ENCODE data around the gene UMPS.

Gene UMPS

DNA sequence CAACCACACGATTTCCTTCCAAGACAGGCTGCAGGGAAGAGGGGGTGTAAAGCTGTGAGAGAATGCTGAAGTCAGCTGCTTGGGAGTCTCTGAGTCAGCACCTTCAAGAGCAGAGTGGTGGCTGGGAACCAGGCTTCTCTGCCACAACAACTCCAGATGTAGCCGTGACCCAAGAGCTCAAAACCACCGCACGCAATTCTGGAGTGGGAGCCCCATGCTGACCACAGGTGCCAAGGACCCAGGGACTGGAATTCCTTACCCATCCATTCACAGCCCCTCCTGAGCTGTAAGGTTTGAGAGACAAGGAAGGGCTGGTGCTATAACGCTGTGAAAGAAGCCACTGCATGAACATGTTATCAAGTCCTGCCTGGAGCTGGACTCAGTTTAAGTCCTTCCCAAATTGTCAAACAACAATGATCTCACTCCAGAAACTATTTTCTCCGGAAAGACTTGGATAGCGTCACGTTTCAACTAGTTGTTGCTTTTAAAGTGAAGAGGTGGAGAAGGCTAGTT lies 61.4 kb downstream of the UMPS start:
- in situ Hi-C loops (cut with MboI; ENCODE audit: low sequenced_read_pairs) = no loop called here

DNA sequence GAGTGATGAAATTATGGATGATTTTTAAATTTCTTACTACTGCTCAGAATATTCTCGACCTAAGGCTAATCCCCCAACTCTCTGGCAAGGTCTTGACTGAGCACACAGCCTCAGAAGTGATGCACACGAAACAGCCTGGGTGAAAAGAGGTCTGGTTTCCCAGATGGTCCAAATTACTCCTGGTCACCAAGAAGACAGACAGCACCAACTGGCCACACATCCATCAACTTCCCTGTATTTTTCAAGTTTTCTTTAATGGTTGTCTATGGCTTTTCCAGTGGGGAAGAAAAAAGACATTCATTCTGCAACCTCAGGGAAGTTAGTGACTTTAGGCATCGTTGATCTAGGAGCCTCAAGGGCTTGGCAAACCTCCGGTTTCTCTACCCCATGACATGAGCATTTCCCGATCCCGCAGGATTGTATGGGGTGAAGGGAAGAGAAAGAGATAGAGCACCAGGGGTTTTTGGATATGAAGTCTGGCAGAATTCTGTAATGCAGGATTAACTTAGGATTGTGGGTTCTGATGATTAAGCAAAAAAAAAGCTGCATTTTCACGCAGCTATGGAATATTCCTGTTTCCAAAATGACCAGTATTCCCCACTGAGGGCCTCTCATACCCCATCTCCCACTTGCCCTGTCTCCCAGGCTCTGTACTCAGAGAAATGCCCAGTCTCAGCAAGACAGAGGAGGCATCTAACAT lies 62.2 kb downstream of the UMPS start:
- in situ Hi-C loops (cut with MboI; ENCODE audit: low sequenced_read_pairs) = no loop called here

DNA sequence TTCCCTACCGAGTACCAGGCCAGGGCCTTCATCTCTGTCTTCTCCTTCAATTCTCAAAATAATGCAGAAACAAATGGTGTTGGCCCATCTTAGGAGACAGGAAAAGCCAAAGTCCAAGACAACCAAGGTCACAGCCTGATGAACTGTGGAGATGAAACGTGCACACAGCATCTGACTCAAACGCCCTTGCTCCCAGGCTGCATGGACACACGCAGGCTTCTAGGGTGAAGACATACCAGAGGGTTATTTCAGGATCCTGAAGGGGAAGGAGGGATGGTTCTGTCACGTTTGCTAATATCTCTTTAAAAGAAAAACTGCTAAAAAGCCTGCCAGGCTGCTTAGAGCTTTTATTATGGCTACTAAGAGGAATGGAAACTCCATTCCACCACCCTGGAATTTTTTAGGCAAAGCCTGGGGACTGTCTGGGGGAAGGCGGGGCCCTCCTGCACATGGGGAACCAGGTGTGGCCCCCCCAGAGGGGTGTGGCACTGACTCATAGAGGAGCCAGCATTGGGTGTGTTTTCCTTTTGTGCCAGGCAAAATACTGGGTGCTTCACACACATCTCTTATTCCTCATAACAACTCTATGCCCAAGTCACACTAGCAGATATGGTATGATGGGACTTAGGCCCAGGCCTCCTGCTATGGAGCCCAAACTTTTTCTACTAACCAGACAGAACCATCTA lies 62.9 kb downstream of the UMPS start:
- in situ Hi-C loops (cut with MboI; ENCODE audit: low sequenced_read_pairs) = no loop called here

DNA sequence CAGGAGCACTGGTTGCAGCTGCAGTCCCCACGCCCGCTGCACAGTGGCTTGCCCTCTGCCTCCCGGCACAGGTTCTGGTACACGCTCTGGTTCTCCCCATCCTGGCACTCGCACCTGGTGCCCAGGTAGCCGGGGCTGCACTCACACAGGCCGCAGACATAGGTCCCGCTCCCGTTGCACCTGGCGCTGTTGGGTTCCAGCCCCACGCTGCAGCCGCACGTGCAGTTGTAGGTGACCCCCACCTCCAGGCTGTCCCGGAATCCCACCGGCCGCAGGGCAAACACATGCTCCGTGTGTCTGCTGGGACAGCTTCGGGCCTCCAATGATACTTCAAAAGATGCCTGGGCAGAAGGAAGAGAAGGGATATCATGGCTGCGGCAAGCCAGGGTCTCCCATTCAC lies 66.2 kb downstream of the UMPS start:
- in situ Hi-C loops (cut with MboI; ENCODE audit: low sequenced_read_pairs) = no loop called here

DNA sequence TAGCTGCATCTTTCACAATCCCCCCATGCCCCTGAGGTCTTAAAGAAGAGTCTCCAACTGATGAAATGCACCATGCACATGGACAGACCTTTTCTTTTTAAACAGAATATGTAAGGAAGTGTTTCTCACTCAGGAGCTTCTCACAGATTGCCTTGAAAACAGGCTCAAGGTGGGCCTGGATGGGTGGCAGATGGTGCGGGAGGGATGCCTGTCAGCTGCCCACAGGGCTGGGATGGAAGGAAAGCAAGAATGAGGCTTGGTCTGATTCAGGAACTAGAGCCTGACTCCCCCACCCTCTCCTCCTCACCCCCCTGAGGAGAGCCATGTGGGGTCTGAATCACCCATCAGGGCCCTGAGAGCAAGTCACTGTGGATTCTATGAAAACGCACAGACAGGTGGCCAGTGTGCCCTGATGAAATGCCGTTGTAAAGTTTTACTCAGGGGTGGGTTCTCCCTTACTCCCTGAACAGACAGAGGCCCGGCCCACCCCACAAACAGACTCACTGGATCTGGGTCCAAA lies 67.2 kb downstream of the UMPS start:
- in situ Hi-C loops (cut with MboI; ENCODE audit: low sequenced_read_pairs) = no loop called here

Measured in HL-60/S4 treated with retinoic acid at 250 ng/mL for 4 days and 3 days (cell line).